Neuronal stem cell (in vitro differentiated cells): ENCODE data around the gene KLF2.

Experiments
- DNase-seq: peaks from one replicate; pipeline ENCODE4 v3.0.0-alpha.2; 2013; ENCODE audit warnings: low spot score
- H2AFZ ChIP-seq: one replicate; pipeline ENCODE4 v1.6.1; 2013; ENCODE audit warnings: mild to moderate bottlenecking, low read length, inconsistent platforms
- H2AK5ac ChIP-seq: 2 replicates; pipeline ENCODE4 v1.6.1; 2013; ENCODE audit warnings: low read depth, mild to moderate bottlenecking, inconsistent platforms, low read length, moderate library complexity, mixed read lengths
- H2BK120ac ChIP-seq: 2 replicates; pipeline ENCODE4 v1.6.1; 2013; ENCODE audit warnings: low read depth, mild to moderate bottlenecking, inconsistent platforms, low read length, moderate library complexity, mixed read lengths
- H2BK12ac ChIP-seq: one replicate; pipeline ENCODE4 v1.6.1; 2013; ENCODE audit warnings: low read length, inconsistent platforms
- H2BK15ac ChIP-seq: 2 replicates; pipeline ENCODE4 v1.6.1; 2013; ENCODE audit warnings: mild to moderate bottlenecking, low read length, inconsistent platforms, mixed read lengths
- H2BK5ac ChIP-seq: one replicate; pipeline ENCODE4 v1.6.1; 2013; ENCODE audit warnings: inconsistent platforms, mild to moderate bottlenecking, low read length, moderate library complexity
- H3K14ac ChIP-seq: one replicate; pipeline ENCODE4 v1.6.1; 2013; ENCODE audit warnings: low read length, inconsistent platforms
- H3K18ac ChIP-seq: 2 replicates; pipeline ENCODE4 v1.6.1; 2013; ENCODE audit warnings: low read length, inconsistent platforms
- H3K23ac ChIP-seq: 2 replicates; pipeline ENCODE4 v1.6.1; 2013; ENCODE audit warnings: low read depth, mild to moderate bottlenecking, mixed read lengths, low read length, inconsistent platforms; ENCODE audit not compliant: poor library complexity
- H3K27ac ChIP-seq: replicated peaks from 3 replicates; pipeline ENCODE4 v1.5.1; 2013; ENCODE audit warnings: low read length, inconsistent platforms
- H3K27me3 ChIP-seq, 3 experiments: 2 replicates each; pipeline ENCODE4 v1.6.1; 2013; ENCODE audit warnings: low read length in 3 of 3, mild to moderate bottlenecking in 2 of 3, inconsistent platforms in 1 of 3, low read depth in 1 of 3, mixed read lengths in 1 of 3, moderate library complexity in 1 of 3; ENCODE audit not compliant: control insufficient read depth in 3 of 3, insufficient read depth in 3 of 3
- H3K36me3 ChIP-seq, 2 donors: replicated peaks in 1 of 2; 2 replicates each; pipeline ENCODE4 v1.6.1; 2013; ENCODE audit warnings: low read length in 2 of 2; ENCODE audit not compliant: control insufficient read depth in 2 of 2, insufficient read depth in 2 of 2
- H3K4ac ChIP-seq: 2 replicates; pipeline ENCODE4 v1.6.1; 2013; ENCODE audit warnings: inconsistent platforms, mild to moderate bottlenecking, low read length, moderate library complexity
- H3K4me1 ChIP-seq, 2 donors: 1 replicate in 1 of 2; 2 replicates in 1 of 2; pipeline ENCODE4 v1.6.1; 2013; ENCODE audit warnings: low read length in 2 of 2, low read depth in 1 of 2; ENCODE audit not compliant: control insufficient read depth in 2 of 2, insufficient read depth in 1 of 2
- H3K4me2 ChIP-seq: one replicate; pipeline ENCODE4 v1.6.1; 2013; ENCODE audit warnings: mild to moderate bottlenecking, low read length, inconsistent platforms; ENCODE audit not compliant: insufficient read depth, poor library complexity, severe bottlenecking
- H3K4me3 ChIP-seq, 2 donors: 2 replicates each; pipeline ENCODE4 v1.5.1; 2013; ENCODE audit warnings: low read length in 2 of 2, mild to moderate bottlenecking in 2 of 2, inconsistent platforms in 1 of 2, moderate library complexity in 1 of 2
- H3K79me1 ChIP-seq: one replicate; pipeline ENCODE4 v1.6.1; 2013; ENCODE audit warnings: low read depth, mild to moderate bottlenecking, inconsistent platforms, low read length, moderate library complexity
- H3K9ac ChIP-seq: one replicate; pipeline ENCODE4 v1.6.1; 2013; ENCODE audit warnings: mild to moderate bottlenecking, low read depth, low read length, inconsistent platforms; ENCODE audit not compliant: poor library complexity
- H3K9me3 ChIP-seq, 2 donors: replicated peaks in 1 of 2; 2 replicates each; pipeline versions ENCODE3 to v1.6.1; 2013; ENCODE audit warnings: low read length in 2 of 2, mild to moderate bottlenecking in 2 of 2, inconsistent platforms in 1 of 2, low read depth in 1 of 2, mixed read lengths in 1 of 2, moderate library complexity in 1 of 2; ENCODE audit not compliant: control insufficient read depth in 2 of 2, insufficient read depth in 1 of 2
- H4K8ac ChIP-seq: one replicate; pipeline ENCODE4 v1.6.1; 2013; ENCODE audit warnings: low read depth, mild to moderate bottlenecking, inconsistent platforms, low read length, moderate library complexity
- H4K91ac ChIP-seq: one replicate; pipeline ENCODE4 v1.6.1; 2013; ENCODE audit warnings: low read length, low read depth, mild to moderate bottlenecking, inconsistent platforms; ENCODE audit not compliant: poor library complexity
- WGBS, 2 donors: extraction: QIAGEN DNeasy Blood & Tissue Kit; methylation state at CpG; one replicate each; pipeline ENCODE4 v1.1.7; 2013; ENCODE audit warnings: missing lambda C conversion rate in 2 of 2, mixed read lengths in 1 of 2; ENCODE audit not compliant: insufficient read length in 2 of 2, insufficient replicate concordance in 1 of 2; ENCODE audit errors: extremely low coverage in 2 of 2; 5-methylcytosine and 5-hydroxymethylcytosine counted together

The KLF2 gene

DNA sequence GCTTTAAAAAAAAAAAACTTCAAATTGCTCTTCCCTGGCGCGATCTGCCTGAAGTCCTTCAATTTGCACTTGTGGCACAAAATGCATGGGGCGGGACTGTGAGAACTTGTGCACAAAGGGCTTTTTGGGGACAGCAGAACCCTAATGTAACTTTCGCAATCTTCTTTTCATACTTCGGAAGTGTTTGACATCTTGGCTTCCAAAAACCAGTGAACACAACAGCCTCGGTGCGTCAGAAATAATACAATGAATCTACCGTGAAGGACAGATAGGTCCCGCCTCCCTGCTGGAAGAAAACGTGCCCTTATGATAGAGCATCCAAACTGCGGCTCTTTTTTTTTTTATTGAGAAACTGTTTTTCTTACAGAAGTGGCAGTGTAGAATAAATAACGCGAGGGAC lies 36.6 kb downstream of the KLF2 start:
- no peak overlapping the region for H2AK5ac ChIP-seq
- H4K91ac ChIP-seq, result no peak overlapping the region
- no peak overlapping the region for H3K4ac ChIP-seq
- H3K18ac ChIP-seq, result no peak overlapping the region
- H3K27me3 ChIP-seq, result no peaks in the 10 kb centered on the region
- no peak overlapping the region for H2BK15ac ChIP-seq
- H3K9ac ChIP-seq, result no peak overlapping the region
- no peak overlapping the region for H2BK120ac ChIP-seq
- no peak overlapping the region for H3K14ac ChIP-seq
- no peak overlapping the region for H2BK12ac ChIP-seq
- peaks cover 6 to 43% of the 10 kb centered on the region in 2 donors for H3K36me3 ChIP-seq
- no peak for DNase-seq
- no peak overlapping the region for H4K8ac ChIP-seq
- WGBS, 2 donors, result no CpG with 5 or more reads among the region's 13 CpGs
- no peak overlapping the region for H3K4me2 ChIP-seq
- H3K27ac ChIP-seq, result no peak overlapping the region
- H3K4me1 ChIP-seq, result no peaks in the 10 kb centered on the region
- no peak overlapping the region for H3K4me3 ChIP-seq
- no peak overlapping the region for H2AFZ ChIP-seq
- H3K79me1 ChIP-seq, result peaks cover 1% of the 10 kb centered on the region
- H3K23ac ChIP-seq, result no peak overlapping the region
- no peak overlapping the region for H2BK5ac ChIP-seq
- H3K9me3 ChIP-seq, result no peaks in the 10 kb centered on the region

DNA sequence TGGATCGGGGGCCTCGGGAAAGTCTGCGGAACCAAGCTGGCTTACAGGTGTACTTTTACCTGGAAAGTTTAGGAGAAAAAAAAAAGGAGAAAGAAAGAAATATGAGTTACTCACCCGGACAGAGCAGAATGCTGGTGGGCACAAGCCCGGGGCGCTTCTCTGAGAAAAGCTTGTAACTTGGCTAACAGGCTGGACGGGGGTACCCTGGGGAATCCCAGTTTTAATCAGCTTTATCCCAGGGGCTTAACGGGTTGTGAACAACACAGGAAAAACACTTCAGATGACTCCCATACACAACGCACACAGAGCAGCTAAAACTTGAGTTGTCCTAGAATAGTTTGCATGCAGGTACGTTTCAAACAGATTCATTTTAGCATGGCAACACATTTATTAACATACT lies 37.3 kb downstream of the KLF2 start:
- H2BK12ac ChIP-seq, result no peak overlapping the region
- no peaks in the 10 kb centered on the region for H3K4me1 ChIP-seq
- no peak overlapping the region for H3K18ac ChIP-seq
- no peak overlapping the region for H2BK120ac ChIP-seq
- peaks cover 1% of the 10 kb centered on the region for H3K79me1 ChIP-seq
- no peak overlapping the region for H3K4me3 ChIP-seq
- H2AK5ac ChIP-seq, result no peak overlapping the region
- H2BK5ac ChIP-seq, result no peak overlapping the region
- no peak overlapping the region for H4K8ac ChIP-seq
- no peak overlapping the region for H2BK15ac ChIP-seq
- H3K14ac ChIP-seq, result no peak overlapping the region
- no peak overlapping the region for H3K9ac ChIP-seq
- H3K4me2 ChIP-seq, result no peak overlapping the region
- peaks cover 6 to 45% of the 10 kb centered on the region in 2 donors for H3K36me3 ChIP-seq
- no CpG with 5 or more reads among the region's 10 CpGs for WGBS, 2 donors
- H3K23ac ChIP-seq, result no peak overlapping the region
- H3K27me3 ChIP-seq, result no peaks in the 10 kb centered on the region
- H4K91ac ChIP-seq, result no peak overlapping the region
- no peak for DNase-seq
- H3K27ac ChIP-seq, result no peak overlapping the region
- no peak overlapping the region for H2AFZ ChIP-seq
- H3K4ac ChIP-seq, result no peak overlapping the region
- H3K9me3 ChIP-seq, result no peaks in the 10 kb centered on the region

- no peak for DNase-seq
- Histone ChIP-seq H3K18ac (no peak overlapping the region), H3K9me3 (peaks cover 0 to under 1% of the 10 kb centered on the region in 2 donors), H2AFZ (no peak overlapping the region), H3K9ac (no peak overlapping the region), H3K79me1 (no peaks in the 10 kb centered on the region), H3K27me3 (peaks cover 0 to 2% (median 0%) of the 10 kb centered on the region in 3 experiments), H3K14ac (no peak overlapping the region), H3K4me1 (peaks cover 0 to 3% of the 10 kb centered on the region in 2 donors), H2BK5ac (no peak overlapping the region), H3K4me2 (no peak overlapping the region), H3K4ac (no peak overlapping the region), H3K23ac (no peak overlapping the region), H2BK15ac (no peak overlapping the region), H4K8ac (no peak overlapping the region), H2BK12ac (no peak overlapping the region), H4K91ac (no peak overlapping the region), H2BK120ac (no peak overlapping the region), H3K36me3 (peaks cover 5 to 40% of the 10 kb centered on the region in 2 donors), H3K4me3 (peak overlapping the region in 1 of 2 donors; percentile 36), H3K27ac (no peak overlapping the region), H2AK5ac (no peak overlapping the region)
- WGBS, 2 donors, result no CpG with 5 or more reads among the region's 20 CpGs
These were observed 38.7 kb downstream of the KLF2 start for GRCh38 chr19:16363133-16363851.

DNA sequence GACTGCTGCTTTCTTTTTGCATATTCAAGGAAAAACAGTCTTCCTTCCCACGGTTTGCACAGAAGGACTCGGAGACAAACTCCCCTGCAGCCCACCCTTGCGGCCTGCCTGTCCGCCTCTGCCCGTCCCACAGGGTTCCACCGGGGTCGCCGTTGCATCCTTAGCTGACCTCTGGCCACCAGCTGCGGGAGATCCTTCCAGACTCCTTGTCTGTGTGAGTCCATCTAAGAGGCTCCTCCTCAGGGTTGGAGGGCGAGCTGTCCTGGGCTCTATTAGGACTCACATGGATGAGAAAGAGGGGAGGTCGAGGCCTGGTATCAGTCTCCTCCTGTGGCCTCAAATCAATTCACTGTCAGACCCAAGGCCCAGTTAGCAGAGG lies 39.2 kb downstream of the KLF2 start:
- Histone ChIP-seq H3K14ac (no peak overlapping the region), H3K18ac (no peak overlapping the region), H2BK12ac (no peak overlapping the region), H3K4ac (no peak overlapping the region), H3K4me2 (no peak overlapping the region), H3K4me1 (peaks cover 0 to 4% of the 10 kb centered on the region in 2 donors), H2AFZ (no peak overlapping the region), H3K23ac (no peak overlapping the region), H2BK15ac (no peak overlapping the region), H3K36me3 (peaks cover 5 to 37% of the 10 kb centered on the region in 2 donors), H3K79me1 (no peaks in the 10 kb centered on the region), H3K4me3 (no peak overlapping the region), H3K9ac (no peak overlapping the region), H3K9me3 (peaks cover 0 to 1% of the 10 kb centered on the region in 2 donors), H2AK5ac (no peak overlapping the region), H4K91ac (no peak overlapping the region), H3K27me3 (peaks cover 0 to 2% (median 0%) of the 10 kb centered on the region in 3 experiments), H4K8ac (no peak overlapping the region), H2BK5ac (no peak overlapping the region), H2BK120ac (no peak overlapping the region), H3K27ac (no peak overlapping the region)
- no peak for DNase-seq
- WGBS, 2 donors, result no CpG with 5 or more reads among the region's 11 CpGs
